WERI-Rb-1 (cell line): ENCODE measurements around the gene COL13A1.

ENCODE experiments used
- DNase-seq: peaks from one replicate; pipeline ENCODE4 v3.0.0-alpha.2; 2020
- H3K27ac ChIP-seq: fragments of 250-450 bp; sonication (Bioruptor Pico); 2 replicates; pipeline ENCODE4 v1.5.1; 2020; ENCODE audit warnings: mild to moderate bottlenecking, moderate library complexity
- H3K27me3 ChIP-seq: fragments of 250-450 bp; sonication (Bioruptor Pico); 2 replicates; pipeline ENCODE4 v1.5.1; 2021; ENCODE audit warnings: mild to moderate bottlenecking, low read depth, moderate library complexity; ENCODE audit not compliant: insufficient read depth, severe bottlenecking
- H3K36me3 ChIP-seq: fragments of 250-450 bp; sonication (Bioruptor Pico); 2 replicates; pipeline ENCODE4 v1.5.1; 2020; ENCODE audit warnings: mild to moderate bottlenecking, moderate library complexity
- H3K4me3 ChIP-seq: 2 replicates; pipeline ENCODE4 v1.5.1; 2011; ENCODE audit warnings: low read depth, mild to moderate bottlenecking, control low read depth, low read length
- H3K9me3 ChIP-seq: fragments of 250-450 bp; sonication (Bioruptor Pico); 2 replicates; pipeline ENCODE4 v1.5.1; 2021; ENCODE audit warnings: mild to moderate bottlenecking, moderate library complexity; ENCODE audit not compliant: severe bottlenecking
- TF ChIP-seq, protein P1 (sequence below): IDR thresholded peaks from 2 replicates; pipeline ENCODE4 v1.5.1; 2011; ENCODE audit warnings: low read depth, mild to moderate bottlenecking, control low read depth, inconsistent platforms, low read length

COL13A1 gene

DNA sequence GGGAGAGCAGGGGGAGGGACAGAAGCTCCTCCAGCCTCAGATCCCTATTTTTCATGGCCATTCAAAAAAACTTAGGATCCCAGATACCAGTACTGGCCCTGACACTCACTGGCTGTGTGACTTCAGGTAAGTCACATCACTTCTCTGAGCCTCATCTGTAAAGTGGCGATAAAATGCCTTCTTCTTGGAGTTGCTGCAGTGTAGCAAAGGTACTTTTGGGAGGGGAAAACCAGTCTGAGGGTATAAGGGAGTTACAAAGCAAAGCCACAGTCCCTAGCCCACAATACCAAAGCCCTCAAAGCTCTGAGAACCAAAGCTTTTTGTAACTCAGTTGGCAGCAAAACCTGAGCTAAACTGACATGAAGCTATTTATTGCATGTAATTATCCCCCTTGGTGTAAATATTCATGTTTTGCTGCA lies 43.4 kb upstream of the COL13A1 start:
- no peak for DNase-seq
- Histone ChIP-seq H3K27ac (no peak overlapping the region), H3K36me3 (no peaks in the 10 kb centered on the region), H3K27me3 (no peaks in the 10 kb centered on the region), H3K9me3 (no peaks in the 10 kb centered on the region), H3K4me3 (no peak overlapping the region)
- TF ChIP-seq, protein P1, sequence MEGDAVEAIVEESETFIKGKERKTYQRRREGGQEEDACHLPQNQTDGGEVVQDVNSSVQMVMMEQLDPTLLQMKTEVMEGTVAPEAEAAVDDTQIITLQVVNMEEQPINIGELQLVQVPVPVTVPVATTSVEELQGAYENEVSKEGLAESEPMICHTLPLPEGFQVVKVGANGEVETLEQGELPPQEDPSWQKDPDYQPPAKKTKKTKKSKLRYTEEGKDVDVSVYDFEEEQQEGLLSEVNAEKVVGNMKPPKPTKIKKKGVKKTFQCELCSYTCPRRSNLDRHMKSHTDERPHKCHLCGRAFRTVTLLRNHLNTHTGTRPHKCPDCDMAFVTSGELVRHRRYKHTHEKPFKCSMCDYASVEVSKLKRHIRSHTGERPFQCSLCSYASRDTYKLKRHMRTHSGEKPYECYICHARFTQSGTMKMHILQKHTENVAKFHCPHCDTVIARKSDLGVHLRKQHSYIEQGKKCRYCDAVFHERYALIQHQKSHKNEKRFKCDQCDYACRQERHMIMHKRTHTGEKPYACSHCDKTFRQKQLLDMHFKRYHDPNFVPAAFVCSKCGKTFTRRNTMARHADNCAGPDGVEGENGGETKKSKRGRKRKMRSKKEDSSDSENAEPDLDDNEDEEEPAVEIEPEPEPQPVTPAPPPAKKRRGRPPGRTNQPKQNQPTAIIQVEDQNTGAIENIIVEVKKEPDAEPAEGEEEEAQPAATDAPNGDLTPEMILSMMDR: no peak

DNA sequence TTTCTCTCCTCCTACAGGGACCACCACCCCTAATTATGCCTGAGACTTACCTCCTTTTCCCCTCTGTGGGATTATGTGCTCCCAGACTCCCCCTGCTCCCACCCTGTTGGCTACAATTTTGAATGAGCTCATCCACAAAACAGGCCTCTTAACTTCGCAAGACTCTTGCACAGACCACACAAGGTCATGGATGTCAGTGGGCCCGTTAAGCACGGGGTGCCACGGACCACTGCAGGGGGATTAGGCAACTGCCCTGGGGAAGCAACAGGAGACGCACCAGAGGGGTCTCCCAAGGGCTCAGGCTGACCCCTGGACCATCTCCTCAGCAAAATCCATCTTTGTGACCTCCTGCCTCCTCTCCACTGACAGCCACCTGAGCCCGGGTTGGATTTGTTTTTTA lies 42.1 kb upstream of the COL13A1 start:
- no peaks in the 10 kb centered on the region for H3K27me3 ChIP-seq
- no peak overlapping the region for H3K27ac ChIP-seq
- no peaks in the 10 kb centered on the region for H3K9me3 ChIP-seq
- TF ChIP-seq, protein P1: no peak
- no peaks in the 10 kb centered on the region for H3K36me3 ChIP-seq
- no peak for DNase-seq
- no peak overlapping the region for H3K4me3 ChIP-seq

DNA sequence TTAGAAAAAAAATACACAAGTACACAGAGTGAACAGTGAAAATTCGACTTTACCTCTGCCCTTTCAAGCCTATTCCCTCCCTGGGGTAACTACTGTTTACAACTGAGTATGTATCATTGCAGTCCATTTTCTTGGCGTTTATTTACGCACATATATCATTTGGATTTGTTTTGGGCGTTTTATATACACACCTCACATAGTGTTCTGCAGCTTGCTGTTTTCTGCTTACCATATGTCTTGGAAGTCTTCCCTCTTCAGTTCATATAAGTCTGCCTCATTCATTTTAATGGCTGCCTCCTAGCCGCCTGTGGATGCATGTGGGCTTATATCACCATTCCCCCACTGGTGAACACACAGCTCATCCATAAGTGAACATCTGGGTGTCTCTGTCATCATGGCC lies 41.6 kb upstream of the COL13A1 start:
- H3K36me3 ChIP-seq: no peaks in the 10 kb centered on the region
- H3K27me3 ChIP-seq: no peaks in the 10 kb centered on the region
- H3K9me3 ChIP-seq: no peaks in the 10 kb centered on the region
- TF ChIP-seq, protein P1: no peak
- no peak overlapping the region for H3K4me3 ChIP-seq
- H3K27ac ChIP-seq: no peak overlapping the region
- no peak for DNase-seq

DNA sequence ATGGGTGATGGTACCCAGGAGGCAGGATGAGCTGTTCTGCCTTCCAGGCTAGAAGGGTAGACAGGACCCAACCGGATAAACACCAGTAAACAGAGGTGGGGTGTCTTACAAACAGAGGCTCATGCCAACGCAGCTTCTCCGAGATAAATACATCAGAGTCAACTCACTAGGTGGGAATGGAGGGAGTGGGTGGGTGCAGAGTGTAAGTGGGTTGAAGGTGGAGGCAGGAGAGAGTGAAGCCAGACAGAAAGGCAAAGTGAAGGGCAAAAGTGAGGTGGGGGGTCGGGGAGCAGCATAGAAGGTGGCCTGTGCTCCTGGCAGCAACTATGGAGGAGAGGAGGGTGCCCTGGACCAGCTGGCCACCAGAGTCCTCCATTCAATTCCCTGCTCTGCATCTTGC lies 40.4 kb upstream of the COL13A1 start:
- no peak overlapping the region for H3K27ac ChIP-seq
- DNase-seq: no peak
- no peak overlapping the region for H3K4me3 ChIP-seq
- no peaks in the 10 kb centered on the region for H3K9me3 ChIP-seq
- TF ChIP-seq, protein P1: no peak
- no peaks in the 10 kb centered on the region for H3K27me3 ChIP-seq
- H3K36me3 ChIP-seq: no peaks in the 10 kb centered on the region

DNA sequence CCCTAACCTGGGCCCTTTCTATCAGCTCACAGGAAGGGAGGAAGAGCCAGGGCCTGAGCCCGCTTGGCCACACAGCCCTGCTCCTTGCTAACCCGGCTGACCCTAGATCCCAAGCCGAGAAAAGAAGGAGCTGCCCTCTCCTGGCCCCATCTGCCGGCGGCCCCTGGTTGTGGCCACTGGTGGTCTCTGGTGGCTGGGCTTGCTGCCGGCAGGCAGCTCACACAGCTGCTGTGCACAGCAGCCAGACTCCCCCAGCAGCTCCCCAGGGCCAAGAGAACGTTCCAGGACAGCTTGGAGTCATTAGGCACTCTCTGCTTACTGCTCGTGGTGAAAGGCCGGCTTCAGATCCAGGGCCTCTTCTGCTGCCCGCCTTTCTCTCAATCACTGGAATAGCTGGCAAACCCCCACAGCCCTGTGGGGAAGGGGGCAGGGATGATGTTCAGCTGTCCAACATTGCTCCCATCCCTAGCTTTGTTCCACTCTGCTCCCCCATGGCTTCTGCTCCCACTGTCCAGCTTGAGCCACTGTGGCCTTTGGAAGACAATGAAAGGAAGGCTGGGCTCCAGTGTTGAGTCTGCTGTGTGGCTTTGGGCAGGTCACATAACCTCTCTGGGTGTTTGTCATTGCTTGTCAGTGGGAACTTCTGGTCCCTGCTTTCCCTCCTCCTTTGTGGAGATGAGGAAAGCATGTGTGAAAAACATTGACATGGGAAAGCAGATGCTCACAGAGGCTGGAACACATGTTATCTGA lies 35.4 kb upstream of the COL13A1 start:
- H3K27ac ChIP-seq: no peak overlapping the region
- no peaks in the 10 kb centered on the region for H3K27me3 ChIP-seq
- DNase-seq: no peak
- no peaks in the 10 kb centered on the region for H3K9me3 ChIP-seq
- H3K4me3 ChIP-seq: no peak overlapping the region
- TF ChIP-seq, protein P1: no peak
- H3K36me3 ChIP-seq: no peaks in the 10 kb centered on the region

DNA sequence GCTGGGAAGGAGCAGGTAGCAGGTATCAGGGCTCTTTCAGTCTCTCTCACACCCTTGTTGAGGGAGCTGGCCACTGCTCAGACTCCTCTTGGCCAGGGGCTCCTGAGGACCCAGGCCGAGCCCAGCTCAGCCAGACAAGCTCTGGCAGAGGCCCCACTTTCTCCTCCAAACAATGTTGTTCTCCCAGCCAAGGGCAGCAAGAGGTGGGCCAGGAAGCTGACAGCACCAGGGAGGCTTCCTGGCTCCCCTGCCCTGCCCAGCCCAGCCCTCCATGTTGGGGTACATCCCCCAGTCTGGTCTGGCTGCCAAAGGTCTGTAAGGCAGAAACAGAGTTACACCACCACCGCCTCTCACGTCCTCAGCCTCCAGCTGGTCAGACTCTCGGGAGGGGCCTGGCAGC lies 33.9 kb upstream of the COL13A1 start:
- Histone ChIP-seq H3K27ac (no peak overlapping the region), H3K9me3 (peaks cover 3% of the 10 kb centered on the region), H3K4me3 (no peak overlapping the region), H3K36me3 (no peaks in the 10 kb centered on the region), H3K27me3 (no peaks in the 10 kb centered on the region)
- TF ChIP-seq, protein P1: no peak
- no peak for DNase-seq
